ENCODE measurements around the gene TMEM132D. TPM values are rescaled to one million over a fixed set of nuclear protein-coding genes. Genes with fewer than 3 reads are reported as not detected.

TMEM132D gene
- total and polyA plus RNA-seq, 2 of the 8 experiments (the other 6 are each of a cell fraction or from before 2014, with no cell fraction given) = 3.5 to 10.1 TPM

DNA sequence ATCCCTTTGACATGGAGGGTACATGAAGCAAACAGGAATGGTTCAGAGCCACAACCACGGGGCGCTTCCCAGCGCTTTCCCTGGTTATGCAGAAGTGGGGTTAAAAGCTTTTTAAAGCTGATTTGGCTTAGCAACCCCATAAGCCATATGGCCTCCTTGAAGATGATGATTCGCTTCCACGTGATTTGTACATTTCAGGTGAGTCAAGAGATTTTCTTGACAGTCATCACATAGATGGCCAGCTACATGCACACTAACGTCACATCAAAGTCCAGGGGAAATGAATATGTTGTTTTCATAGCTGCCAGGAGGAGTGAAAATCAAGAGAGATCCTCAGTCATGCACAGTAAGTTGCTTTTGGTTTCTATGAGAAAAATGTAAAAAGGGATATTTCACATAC lies 309.7 kb downstream of the TMEM132D start:
- FAIRE-seq = no peak
- no peak overlapping the region for H3K23ac ChIP-seq (ENCODE audit: insufficient read length)
- no peak for TF ChIP-seq TCF12 (IDR thresholded peaks at IDR 0.05; ENCODE audit: low read depth, low read length)
- no peak for TF ChIP-seq SIN3A (conservative IDR thresholded peaks at IDR 0.05 in 1 of 2, IDR thresholded peaks at IDR 0.05 in 1 of 2; ENCODE audit: low read depth in 1 of 2, low read length in 2 of 2)
- TF ChIP-seq SIRT6 (IDR thresholded peaks at IDR 0.05; ENCODE audit: low read length) = no peak
- TF ChIP-seq POLR2AphosphoS5 (IDR thresholded peaks at IDR 0.05; ENCODE audit: low read depth, low read length) = no peak
- no peak for TF ChIP-seq CREB1 (IDR thresholded peaks at IDR 0.05)
- no peak for TF ChIP-seq SUZ12 (IDR thresholded peaks at IDR 0.05; ENCODE audit: low read length)
- TF ChIP-seq BCL11A (IDR thresholded peaks at IDR 0.05; ENCODE audit: low read depth in 2 of 2, low read length in 2 of 2) = no peak
- TF ChIP-seq RBBP5 (IDR thresholded peaks at IDR 0.05; ENCODE audit: borderline replicate concordance, low read depth, low read length) = no peak
- TF ChIP-seq MAFK (IDR thresholded peaks at IDR 0.05; ENCODE audit: low read depth, low read length) = no peak
- TF ChIP-seq, protein P1, sequence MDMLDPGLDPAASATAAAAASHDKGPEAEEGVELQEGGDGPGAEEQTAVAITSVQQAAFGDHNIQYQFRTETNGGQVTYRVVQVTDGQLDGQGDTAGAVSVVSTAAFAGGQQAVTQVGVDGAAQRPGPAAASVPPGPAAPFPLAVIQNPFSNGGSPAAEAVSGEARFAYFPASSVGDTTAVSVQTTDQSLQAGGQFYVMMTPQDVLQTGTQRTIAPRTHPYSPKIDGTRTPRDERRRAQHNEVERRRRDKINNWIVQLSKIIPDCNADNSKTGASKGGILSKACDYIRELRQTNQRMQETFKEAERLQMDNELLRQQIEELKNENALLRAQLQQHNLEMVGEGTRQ (IDR thresholded peaks at IDR 0.05; ENCODE audit: low read length) = no peak
- TF ChIP-seq RFX5 (IDR thresholded peaks at IDR 0.05; ENCODE audit: borderline replicate concordance, low read depth, low read length) = no peak
- no peak for TF ChIP-seq YY1 (IDR thresholded peaks at IDR 0.05; ENCODE audit: low read depth, low read length)
- no peak for TF ChIP-seq ZNF274 (IDR thresholded peaks at IDR 0.05; ENCODE audit: borderline replicate concordance, extremely low read depth, low read length)
- TF ChIP-seq BRCA1 (IDR thresholded peaks at IDR 0.05; ENCODE audit: low read depth, low read length) = no peak
- TF ChIP-seq EP300 (IDR thresholded peaks at IDR 0.05; ENCODE audit: borderline replicate concordance in 1 of 2, low read depth in 2 of 2, low read length in 2 of 2) = no peak

More for the DNA sequence above, 309.7 kb downstream of the TMEM132D start:
- no peak overlapping the region for H2BK20ac ChIP-seq (ENCODE audit: low read length)
- H3K27me3 ChIP-seq (replicated peaks in 1 of 4; ENCODE audit: control insufficient read depth in 3 of 4, extremely low read depth in 1 of 4, insufficient read depth in 3 of 4, low read length in 3 of 4) = no peaks in the 10 kb centered on the region
- no peak for DNase-seq (ENCODE audit: low read depth in 1 of 2, low spot score in 2 of 2)
- no peaks in the 10 kb centered on the region for H3K79me2 ChIP-seq (ENCODE audit: control insufficient read depth in 1 of 2, insufficient read depth in 2 of 2, low read length in 2 of 2)
- H3K18ac ChIP-seq (ENCODE audit: extremely low read depth, low read length) = no peak overlapping the region
- H3K4me2 ChIP-seq (ENCODE audit: insufficient read depth in 1 of 2, low read depth in 2 of 2, low read length in 2 of 2) = no peak overlapping the region
- H2BK5ac ChIP-seq (ENCODE audit: low read depth, low read length) = no peak overlapping the region
- H3K9me3 ChIP-seq (ENCODE audit: insufficient read depth in 2 of 2, low read depth in 1 of 2, low read length in 1 of 2) = no peaks in the 10 kb centered on the region; a peak in 1 of 4 replicates
- no peaks in the 10 kb centered on the region for H3K79me1 ChIP-seq (ENCODE audit: low read depth, low read length)
- no peak overlapping the region for H2BK120ac ChIP-seq (replicated peaks; ENCODE audit: low read depth, low read length)
- no peak overlapping the region for H2BK12ac ChIP-seq (ENCODE audit: low read depth, low read length)
- no peak overlapping the region for H2AFZ ChIP-seq (ENCODE audit: low read length)
- H2BK15ac ChIP-seq (ENCODE audit: low read length) = no peak overlapping the region
- H4K5ac ChIP-seq (ENCODE audit: insufficient read length, low read depth, low read length) = no peak overlapping the region
- H3K14ac ChIP-seq (ENCODE audit: insufficient read length) = no peak overlapping the region
- ChIA-PET CTCF (ENCODE audit: partially characterized antibody) (no interaction called here), POLR2A (ENCODE audit: partially characterized antibody) (no interaction called here)
- no peaks in the 10 kb centered on the region for H4K20me1 ChIP-seq (replicated peaks in 1 of 2; ENCODE audit: control insufficient read depth in 1 of 2, insufficient read depth in 2 of 2, low read length in 2 of 2)
- H2AK5ac ChIP-seq (ENCODE audit: low read depth, low read length) = no peak overlapping the region
- WGBS, 2 experiments (ENCODE audit: extremely low coverage in 1 of 2, insufficient coverage in 1 of 2, insufficient read length in 1 of 2, insufficient replicate concordance in 2 of 2, low coverage in 1 of 2, low lambda C conversion rate in 2 of 2, missing lambda C conversion rate in 1 of 2) = 84% methylated on average over 3 of the region's 6 CpGs; no CpG with 5 or more reads in 1 of the 2 experiments
- H3K4ac ChIP-seq (replicated peaks; ENCODE audit: insufficient read length, low read depth, low read length) = no peak overlapping the region
- no peak overlapping the region for H4K8ac ChIP-seq (ENCODE audit: extremely low read depth, insufficient read depth, low read length)
- no peaks in the 10 kb centered on the region for H3K4me1 ChIP-seq (replicated peaks in 1 of 4; ENCODE audit: control insufficient read depth in 3 of 4, insufficient read depth in 4 of 4, low read length in 3 of 4)
- H4K91ac ChIP-seq (replicated peaks; ENCODE audit: insufficient read length, low read length) = no peak overlapping the region
- H3K27ac ChIP-seq (ENCODE audit: low read depth, low read length) = no peak overlapping the region
- H3K4me3 ChIP-seq (ENCODE audit: extremely low read depth in 1 of 4, insufficient read depth in 2 of 4, low read depth in 3 of 4, low read length in 4 of 4) = no peak overlapping the region
- H3K23me2 ChIP-seq (ENCODE audit: low read depth, low read length) = no peaks in the 10 kb centered on the region
- H3K9ac ChIP-seq (replicated peaks in 1 of 4; ENCODE audit: extremely low read depth in 1 of 4, low read depth in 3 of 4, low read length in 3 of 4) = no peak overlapping the region
- H3K56ac ChIP-seq (replicated peaks; ENCODE audit: insufficient read length, low read depth, low read length) = no peak overlapping the region
- no peaks in the 10 kb centered on the region for H3K36me3 ChIP-seq (ENCODE audit: control insufficient read depth in 2 of 4, insufficient read depth in 4 of 4, low read length in 3 of 4)

All from H1 (cell line).